SH-SY5Y (cell line): ENCODE data around the gene MTX1.

Experiments used
- GATA2 ChIP-seq: IDR thresholded peaks from 2 replicates; pipeline ENCODE4 v1.6.1; 2011; ENCODE audit warnings: mild to moderate bottlenecking, low read depth, low read length
- GATA3 ChIP-seq: IDR thresholded peaks from 2 replicates; pipeline ENCODE4 v1.6.1; 2011; ENCODE audit warnings: low read depth, mild to moderate bottlenecking, low read length, moderate library complexity

GRCh38 chr1:155183775-155184221 lies 24.7 kb upstream of the MTX1 start:
- TF ChIP-seq GATA2 (no peak), GATA3 (no peak)
